ENCODE data around the gene CALN1. TPM values are rescaled to one million over a fixed set of nuclear protein-coding genes. Genes with fewer than 3 reads are reported as not detected.

Gene CALN1
- total and polyA plus RNA-seq, 2 of the 8 experiments (the other 6 are each of a cell fraction or from before 2014, with no cell fraction given): 6.4 to 15.2 TPM

DNA sequence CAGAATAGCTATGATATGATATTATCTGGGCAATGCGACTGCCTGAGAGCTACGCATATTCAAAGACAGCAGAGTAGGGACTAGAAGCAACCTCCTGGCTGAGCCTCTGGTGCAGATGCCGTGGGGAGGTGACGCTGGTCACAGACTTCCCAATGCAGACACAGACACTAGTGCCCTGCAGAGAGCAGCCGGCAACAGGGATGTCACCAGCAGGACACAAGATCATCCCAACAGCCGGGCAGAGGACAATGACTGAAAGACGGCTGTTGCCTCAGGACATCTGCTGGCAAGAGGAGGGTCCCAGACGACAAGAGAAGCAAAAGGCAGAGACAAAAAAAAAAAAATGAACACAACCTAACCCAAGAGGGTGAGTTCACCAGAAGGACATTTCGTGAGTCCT is 104.6 kb downstream of the CALN1 start:
- Histone ChIP-seq H4K91ac (replicated peaks; ENCODE audit: insufficient read length, low read length) (peak overlapping the region; percentile 29), H3K79me2 (ENCODE audit: control insufficient read depth in 1 of 2, insufficient read depth in 2 of 2, low read length in 2 of 2) (peaks cover 0 to 6% of the 10 kb centered on the region in 2 experiments; a peak in 1 of 4 replicates), H3K27ac (ENCODE audit: low read depth, low read length) (no peak overlapping the region), H3K56ac (replicated peaks; ENCODE audit: insufficient read length, low read depth, low read length) (no peak overlapping the region), H3K4me2 (ENCODE audit: insufficient read depth in 1 of 2, low read depth in 2 of 2, low read length in 2 of 2) (no peak overlapping the region), H3K4me3 (ENCODE audit: extremely low read depth in 1 of 4, insufficient read depth in 2 of 4, low read depth in 3 of 4, low read length in 4 of 4) (no peak overlapping the region), H3K23me2 (ENCODE audit: low read depth, low read length) (no peaks in the 10 kb centered on the region), H3K4me1 (replicated peaks in 1 of 4; ENCODE audit: control insufficient read depth in 3 of 4, insufficient read depth in 4 of 4, low read length in 3 of 4) (peaks cover 2 to 4% (median 2%) of the 10 kb centered on the region in 4 experiments; a peak in 3 of 7 replicates), H4K8ac (ENCODE audit: extremely low read depth, insufficient read depth, low read length) (no peak overlapping the region), H2BK120ac (replicated peaks; ENCODE audit: low read depth, low read length) (no peak overlapping the region), H2BK15ac (ENCODE audit: low read length) (0 out of 2 replicates have a peak overlapping the region, but pooled peaks have one; percentile 29), H2BK20ac (ENCODE audit: low read length) (no peak overlapping the region), H3K9me3 (ENCODE audit: insufficient read depth in 2 of 2, low read depth in 1 of 2, low read length in 1 of 2) (no peaks in the 10 kb centered on the region), H3K14ac (ENCODE audit: insufficient read length) (no peak overlapping the region), H3K36me3 (ENCODE audit: control insufficient read depth in 2 of 4, insufficient read depth in 4 of 4, low read length in 3 of 4) (no peaks in the 10 kb centered on the region), H2BK5ac (ENCODE audit: low read depth, low read length) (no peak overlapping the region; the same call in 1 of the 2 replicates), H2AK5ac (ENCODE audit: low read depth, low read length) (0 out of 2 replicates have a peak overlapping the region, but pooled peaks have one; percentile 7), H2AFZ (ENCODE audit: low read length) (no peak overlapping the region), H3K23ac (ENCODE audit: insufficient read length) (no peak overlapping the region), H3K18ac (ENCODE audit: extremely low read depth, low read length) (no peak overlapping the region), H3K27me3 (replicated peaks in 1 of 4; ENCODE audit: control insufficient read depth in 3 of 4, extremely low read depth in 1 of 4, insufficient read depth in 3 of 4, low read length in 3 of 4) (no peaks in the 10 kb centered on the region), H3K4ac (replicated peaks; ENCODE audit: insufficient read length, low read depth, low read length) (no peak overlapping the region), H4K20me1 (replicated peaks in 1 of 2; ENCODE audit: control insufficient read depth in 1 of 2, insufficient read depth in 2 of 2, low read length in 2 of 2) (peaks cover 0 to 3% of the 10 kb centered on the region in 2 experiments), H2BK12ac (ENCODE audit: low read depth, low read length) (0 out of 2 replicates have a peak overlapping the region, but pooled peaks have one; percentile 17), H3K79me1 (ENCODE audit: low read depth, low read length) (peaks cover 5% of the 10 kb centered on the region; the same call in 1 of the 2 replicates), H4K5ac (ENCODE audit: insufficient read length, low read depth, low read length) (no peak overlapping the region), H3K9ac (replicated peaks in 1 of 4; ENCODE audit: extremely low read depth in 1 of 4, low read depth in 3 of 4, low read length in 3 of 4) (peak overlapping the region in 1 of 4 experiments; percentile 44; a peak in 1 of 7 replicates)
- 82% methylated on average over 9 of the region's 9 CpGs; no CpG with 5 or more reads in 1 of the 2 experiments for WGBS, 2 experiments (ENCODE audit: extremely low coverage in 1 of 2, insufficient coverage in 1 of 2, insufficient read length in 1 of 2, insufficient replicate concordance in 2 of 2, low coverage in 1 of 2, low lambda C conversion rate in 2 of 2, missing lambda C conversion rate in 1 of 2)
- POLR2A ChIA-PET (ENCODE audit: partially characterized antibody): no interaction called here
- FAIRE-seq: no peak
- CTCF ChIA-PET (ENCODE audit: partially characterized antibody): interaction anchor here (0.9 to 1.1 kb wide), 3 partner anchors 18 to 555 kb away, joined by 3 read pairs; no protein-coding TSS in a partner anchor
- DNase-seq (ENCODE audit: low read depth in 1 of 2, low spot score in 2 of 2): no peak
- TF ChIP-seq BACH1 (IDR thresholded peaks at IDR 0.05; ENCODE audit: low read length): no peak
- TF ChIP-seq RNF2 (IDR thresholded peaks at IDR 0.05; ENCODE audit: borderline replicate concordance, low read depth, low read length, missing control alignments, poor library complexity, severe bottlenecking): no peak

All from H1 (cell line).